Esophagus muscularis mucosa (tissue), 4 donors: ENCODE data around the gene CCDC17. TPM values are rescaled to one million over a fixed set of nuclear protein-coding genes. Genes with fewer than 3 reads are reported as not detected.

ENCODE experiments used
- DNase-seq: peaks from one replicate; pipeline ENCODE4 v3.0.0-alpha.2; 2017; ENCODE audit errors: extremely low spot score
- H3K27ac ChIP-seq, 4 donors: fragments of 200-600 bp; sonication (generic); replicated peaks in 1 of 4; 1 replicate in 3 of 4; 2 replicates in 1 of 4; pipeline ENCODE4 v1.5.1; 2016 to 2019; ENCODE audit warnings: mild to moderate bottlenecking in 1 of 4
- H3K27me3 ChIP-seq, 4 donors: fragments of 200-600 bp; sonication (generic); one replicate each; pipeline versions ENCODE4 v1.5.1 to v1.6.0; 2016 to 2019
- H3K36me3 ChIP-seq, 4 donors: fragments of 200-600 bp; sonication (generic); one replicate each; pipeline ENCODE4 v1.5.1; 2016 to 2019
- H3K4me1 ChIP-seq, 4 donors: fragments of 200-600 bp; sonication (generic); one replicate each; pipeline ENCODE4 v1.5.1; 2016 to 2019
- H3K4me3 ChIP-seq, 4 donors: fragments of 200-600 bp; sonication (generic); 1 replicate in 2 of 4; 2 replicates in 2 of 4; pipeline ENCODE4 v1.5.1; 2016 to 2019; ENCODE audit warnings: mild to moderate bottlenecking in 4 of 4, moderate library complexity in 1 of 4
- H3K9me3 ChIP-seq, 4 donors: fragments of 200-600 bp; sonication (generic); 1 replicate in 3 of 4; 2 replicates in 1 of 4; pipeline ENCODE4 v1.5.1; 2016 to 2019
- CTCF ChIP-seq, 3 experiments: fragments of 200-600 bp in 2 of 3; fragments of 450-650 bp in 1 of 3; sonication (generic) in 2 of 3; IDR thresholded peaks; one replicate each; pipeline ENCODE4 v1.5.1; 2017 to 2019; ENCODE audit warnings: antibody characterized with exemption in 3 of 3, mild to moderate bottlenecking in 2 of 3, moderate library complexity in 1 of 3
- EP300 ChIP-seq: sonication (generic); formaldehyde crosslinking; IDR thresholded peaks from one replicate; pipeline ENCODE4 v1.6.1; 2017; ENCODE audit warnings: antibody characterized with exemption
- POLR2A ChIP-seq: fragments of 450-650 bp; IDR thresholded peaks from one replicate; pipeline ENCODE4 v1.6.1; 2017; ENCODE audit warnings: antibody characterized with exemption, moderate library complexity, mild to moderate bottlenecking, low read depth
- POLR2AphosphoS5 ChIP-seq, 2 donors: sonication (generic); formaldehyde crosslinking; IDR thresholded peaks; one replicate each; pipeline ENCODE4 v1.6.1; 2017; ENCODE audit warnings: antibody characterized with exemption in 2 of 2
- WGBS: methylation state at CpG from one replicate; pipeline ENCODE4 v1.1.5; 2018; 5-methylcytosine and 5-hydroxymethylcytosine counted together
- intact Hi-C: fragments of 100-400 bp; cut with DNase I; formaldehyde crosslinking; loops from one replicate; pipeline ENCODE4 v1.15.1; 2023
- small RNA-seq, 3 donors: library from RNA; depleted of rRNA; stranded (forward); fragments of <200 nt; gene quantifications; one replicate each; pipeline ENCODE3, GENCODE V24; 2016
- total RNA-seq, 4 donors: library from RNA; depleted of rRNA; stranded (reverse); fragments of >200 nt; gene quantifications; one replicate each; pipeline versions ENCODE4 v1.1.0 to v1.2.1, GENCODE V29; 2016

CCDC17 gene
- total RNA-seq, 4 donors from 2014 or later, result 0.66 to 1.0 (median 0.90) TPM

GRCh38 chr1:45574105-45574626 lies 49.7 kb downstream of the CCDC17 start:
- TF ChIP-seq POLR2AphosphoS5 (IDR thresholded peaks at IDR 0.05) (no peak), CTCF (IDR thresholded peaks at IDR 0.05) (no peak), POLR2A (no peak), EP300 (no peak)

GRCh38 chr1:45573231-45573804 lies 50.5 kb downstream of the CCDC17 start:
- no peaks in the 10 kb centered on the region for H3K27me3 ChIP-seq
- DNase-seq, result no peak
- no peaks in the 10 kb centered on the region for H3K9me3 ChIP-seq
- no peak overlapping the region for H3K27ac ChIP-seq
- H3K4me1 ChIP-seq, result no peaks in the 10 kb centered on the region
- no peak overlapping the region for H3K4me3 ChIP-seq
- intact Hi-C loops, result no loop called here
- WGBS, result 57% methylated on average over 3 of the region's 3 CpGs
- peaks cover 2 to 20% (median 14%) of the 10 kb centered on the region in 4 donors for H3K36me3 ChIP-seq
- TF ChIP-seq CTCF (IDR thresholded peaks at IDR 0.05) (no peak), EP300 (no peak), POLR2A (no peak), POLR2AphosphoS5 (IDR thresholded peaks at IDR 0.05) (no peak)

More at GRCh38 chr1:45574105-45574626, 49.7 kb downstream of the CCDC17 start:
- intact Hi-C loops, result no loop called here
- Histone ChIP-seq H3K9me3 (no peaks in the 10 kb centered on the region), H3K27ac (no peak overlapping the region), H3K4me3 (no peak overlapping the region), H3K36me3 (peaks cover 0 to 11% (median 5%) of the 10 kb centered on the region in 4 donors), H3K27me3 (no peaks in the 10 kb centered on the region), H3K4me1 (no peaks in the 10 kb centered on the region)
- no peak for DNase-seq
- 91% methylated on average over 7 of the region's 7 CpGs for WGBS

- Histone ChIP-seq H3K27me3 (no peaks in the 10 kb centered on the region), H3K4me3 (no peak overlapping the region), H3K36me3 (peaks cover 9 to 42% (median 31%) of the 10 kb centered on the region in 4 donors), H3K4me1 (peaks cover 3 to 13% (median 11%) of the 10 kb centered on the region in 4 donors), H3K27ac (no peak overlapping the region), H3K9me3 (no peaks in the 10 kb centered on the region)
- intact Hi-C loops, result loop anchor here (2.0 kb wide), 1 partner anchor 212 kb away; no protein-coding TSS in a partner anchor
- TF ChIP-seq POLR2A (no peak), EP300 (no peak), POLR2AphosphoS5 (IDR thresholded peaks at IDR 0.05) (no peak), CTCF (IDR thresholded peaks at IDR 0.05) (no peak)
- WGBS, result 74% methylated on average over 4 of the region's 4 CpGs
- DNase-seq, result no peak
Observed at GRCh38 chr1:45570631-45571030, 53.2 kb downstream of the CCDC17 start.

Small RNA genes within 50 kb of the gene (small RNA-seq; reads per million reads assigned to genes)
- gene AL355480.1 (0 reads per million in 3 donors), gene AL355480.2 (0 reads per million in 3 donors), gene AL355480.3 (0 reads per million in 3 donors), gene AL355480.4 (0 reads per million in 3 donors)

Other genes starting within 250 kb of the CCDC17 start
- gene TESK2, start 132.9 kb downstream of the CCDC17 start, total RNA-seq, result 1 to 10 TPM; 3.3 to 6.5 (median 4.8) TPM
- 1 to 10 TPM in 2 of 4 donors, under 1 TPM in 2; 0.50 to 1.3 (median 0.98) TPM for gene CCDC163, start 124.0 kb downstream of the CCDC17 start, total RNA-seq
- gene MMACHC, start 123.8 kb downstream of the CCDC17 start, total RNA-seq, result 1 to 10 TPM; 1.3 to 4.6 (median 3.3) TPM
- gene PRDX1, start 102.2 kb downstream of the CCDC17 start, total RNA-seq, result 100 to 1,000 TPM; 244 to 349 (median 321) TPM
- 10 to 100 TPM; 45.6 to 64.0 (median 51.0) TPM for gene AKR1A1, start 73.2 kb downstream of the CCDC17 start, total RNA-seq
- 10 to 100 TPM; 51.4 to 60.6 (median 53.5) TPM for gene NASP, start 40.0 kb downstream of the CCDC17 start, total RNA-seq
- gene GPBP1L1, start 62.5 kb upstream of the CCDC17 start, total RNA-seq, result 100 to 1,000 TPM in 2 of 4 donors, 10 to 100 TPM in 2; 87.6 to 110 (median 98.7) TPM
- gene TMEM69, start 64.1 kb upstream of the CCDC17 start, total RNA-seq, result 10 to 100 TPM; 18.9 to 22.5 (median 19.9) TPM
- 10 to 100 TPM in 2 of 4 donors, 1 to 10 TPM in 2; 6.0 to 14.1 (median 10.7) TPM for gene IPP, start 126.6 kb upstream of the CCDC17 start, total RNA-seq
- gene MAST2, start 179.6 kb upstream of the CCDC17 start, total RNA-seq, result 10 to 100 TPM; 44.9 to 78.3 (median 68.5) TPM